NK-92 (cell line): ENCODE data around the gene ZNG1C.
"Not testable (repeated sequence)": the region's sequence is repeated elsewhere in the genome, so short reads cannot be mapped to it uniquely, and the experiment has no call there.

Source experiments
- DNase-seq: peaks from one replicate; lab custom pipeline; 2025; ENCODE audit not compliant: unreplicated experiment; lab: John Stamatoyannopoulos, UW

The ZNG1C gene

GRCh38 chr9:68241683-68242082, at the start of gene ZNG1C:
ZNG1C (plus strand) TSS chr9:68241983; CDS start chr9:68242032, 49 bp downstream.
- DNase-seq: not testable (repeated sequence)

GRCh38 chr9:68242437-68242836, 654 bp downstream of the ZNG1C start:
- not testable (repeated sequence) for DNase-seq

- DNase-seq: not testable (repeated sequence)
Observed at GRCh38 chr9:68281041-68281440, 39.3 kb downstream of the ZNG1C start.

- DNase-seq: not testable (repeated sequence)
Observed at GRCh38 chr9:68302567-68302966, 60.8 kb downstream of the ZNG1C start, which contains the start of gene FOXD4L3. FOXD4L3 (plus strand) TSS chr9:68302867; CDS start chr9:68302952, 85 bp downstream.

GRCh38 chr9:68303771-68304170, 62.0 kb downstream of the ZNG1C start:
- DNase-seq: not testable (repeated sequence)

GRCh38 chr9:68304212-68304611, 62.4 kb downstream of the ZNG1C start:
- DNase-seq: not testable (repeated sequence)

- DNase-seq: not testable (repeated sequence)
Observed at GRCh38 chr9:68304777-68305176, 63.0 kb downstream of the ZNG1C start.

- DNase-seq: not testable (repeated sequence)
Observed at GRCh38 chr9:68305680-68306285, 64.0 kb downstream of the ZNG1C start.

- not testable (repeated sequence) for DNase-seq
Observed at GRCh38 chr9:68306391-68306964, 64.7 kb downstream of the ZNG1C start.

- not testable (repeated sequence) for DNase-seq
Observed at GRCh38 chr9:68307127-68307526, 65.3 kb downstream of the ZNG1C start.

GRCh38 chr9:68307654-68308053, 65.9 kb downstream of the ZNG1C start:
- not testable (repeated sequence) for DNase-seq

- DNase-seq: not testable (repeated sequence)
Observed at GRCh38 chr9:68311208-68311607, 69.4 kb downstream of the ZNG1C start.

- DNase-seq: not testable (repeated sequence)
Observed at GRCh38 chr9:68318209-68318608, 76.4 kb downstream of the ZNG1C start.

GRCh38 chr9:68323749-68324148, 82.0 kb downstream of the ZNG1C start:
- not testable (repeated sequence) for DNase-seq

- not testable (repeated sequence) for DNase-seq
Observed at GRCh38 chr9:68324518-68324917, 82.7 kb downstream of the ZNG1C start.

GRCh38 chr9:68329106-68329505, 87.3 kb downstream of the ZNG1C start:
- not testable (repeated sequence) for DNase-seq

GRCh38 chr9:68330531-68331173, 88.9 kb downstream of the ZNG1C start:
- not testable (repeated sequence) for DNase-seq

GRCh38 chr9:68332122-68332521, 90.3 kb downstream of the ZNG1C start:
- DNase-seq: not testable (repeated sequence)

GRCh38 chr9:68335935-68336334, 94.2 kb downstream of the ZNG1C start:
- not testable (repeated sequence) for DNase-seq

- not testable (repeated sequence) for DNase-seq
Observed at GRCh38 chr9:68336639-68337339, 95.0 kb downstream of the ZNG1C start.

GRCh38 chr9:68338000-68338399, 96.2 kb downstream of the ZNG1C start:
- not testable (repeated sequence) for DNase-seq
